Esophagus squamous epithelium (tissue), 5 donors: ENCODE data around the gene EPHA3. TPM values are rescaled to one million over a fixed set of nuclear protein-coding genes. Genes with fewer than 3 reads are reported as not detected.

Source experiments
- DNase-seq: peaks from one replicate; lab custom pipeline; 2025; lab: John Stamatoyannopoulos, UW
- H3K27ac ChIP-seq, 4 donors: fragments of 200-600 bp; sonication (generic); one replicate each; pipeline ENCODE4 v1.5.1; 2016 to 2019; ENCODE audit warnings: mild to moderate bottlenecking in 1 of 4
- H3K27me3 ChIP-seq, 4 donors: fragments of 200-600 bp; sonication (generic); 1 replicate in 3 of 4; 2 replicates in 1 of 4; pipeline versions ENCODE4 v1.5.1 to v1.6.0; 2017 to 2021; ENCODE audit warnings: antibody characterized with exemption in 1 of 4
- H3K36me3 ChIP-seq, 3 donors: fragments of 200-600 bp; sonication (generic); one replicate each; pipeline ENCODE4 v1.5.1; 2016 to 2019
- H3K4me1 ChIP-seq, 3 donors: fragments of 200-600 bp; sonication (generic); one replicate each; pipeline ENCODE4 v1.5.1; 2017 to 2019
- H3K4me3 ChIP-seq, 4 donors: fragments of 200-600 bp; sonication (generic); 1 replicate in 3 of 4; 2 replicates in 1 of 4; pipeline ENCODE4 v1.5.1; 2016 to 2019; ENCODE audit warnings: mild to moderate bottlenecking in 2 of 4, moderate library complexity in 1 of 4
- H3K9me3 ChIP-seq, 3 donors: fragments of 200-600 bp; sonication (generic); one replicate each; pipeline ENCODE4 v1.5.1; 2016 to 2019
- CTCF ChIP-seq, 6 experiments: fragments of 450-650 bp in 4 of 6; fragments of 200-600 bp in 2 of 6; sonication (generic) in 2 of 6; IDR thresholded peaks; one replicate each; pipeline ENCODE4 v1.5.1; 2016 to 2019; ENCODE audit warnings: antibody characterized with exemption in 6 of 6, mild to moderate bottlenecking in 4 of 6, moderate library complexity in 4 of 6
- POLR2A ChIP-seq, 4 donors: fragments of 450-650 bp; IDR thresholded peaks; one replicate each; pipeline ENCODE4 v1.6.1; 2017; ENCODE audit warnings: antibody characterized with exemption in 4 of 4, mild to moderate bottlenecking in 4 of 4, moderate library complexity in 3 of 4
- WGBS, 2 donors: methylation state at CpG; one replicate each; pipeline ENCODE4 v1.1.5; 2018; 5-methylcytosine and 5-hydroxymethylcytosine counted together
- intact Hi-C: fragments of 100-400 bp; cut with DNase I; formaldehyde crosslinking; loops from one replicate; pipeline ENCODE4 v1.15.0; 2022
- total RNA-seq, 4 donors: library from RNA; depleted of rRNA; stranded (reverse); fragments of >200 nt; gene quantifications; one replicate each; pipeline ENCODE4 v1.1.0, GENCODE V29; 2016
- donor health status: DM: yes; HTN: yes; CAD: no.

EPHA3 gene
- total RNA-seq, 4 donors from 2014 or later: 0.38 to 3.6 (median 1.4) TPM

DNA sequence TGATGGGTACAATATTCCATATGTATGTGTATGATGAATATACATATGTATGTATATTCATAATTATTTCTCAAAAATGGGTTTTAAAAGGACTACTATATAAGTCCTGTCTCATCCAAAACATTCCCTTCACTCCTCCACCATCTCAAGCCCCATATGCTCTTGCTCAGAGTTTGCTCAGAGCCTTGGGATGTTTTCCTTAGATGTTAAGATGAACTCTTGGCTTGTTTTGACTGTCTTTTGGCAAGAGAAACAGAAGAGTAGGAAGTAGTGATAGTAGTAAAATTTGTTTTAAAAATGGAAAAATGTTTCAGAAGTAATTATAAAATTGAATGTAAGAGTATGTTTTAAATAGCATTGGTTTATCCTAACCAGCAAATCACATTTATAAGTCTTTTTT is 6.2 kb upstream of the EPHA3 start:
- no peak overlapping the region for H3K27ac ChIP-seq
- H3K4me3 ChIP-seq: no peak overlapping the region
- TF ChIP-seq CTCF (IDR thresholded peaks at IDR 0.05) (no peak), POLR2A (IDR thresholded peaks at IDR 0.05) (no peak)
- intact Hi-C loops: no loop called here
- no peak for DNase-seq
- H3K36me3 ChIP-seq: no peaks in the 10 kb centered on the region
- no peaks in the 10 kb centered on the region for H3K4me1 ChIP-seq
- H3K27me3 ChIP-seq: peaks cover 0 to 16% (median 0%) of the 10 kb centered on the region in 4 donors
- H3K9me3 ChIP-seq: no peaks in the 10 kb centered on the region

- intact Hi-C loops: no loop called here
- H3K27ac ChIP-seq: no peak overlapping the region
- no peaks in the 10 kb centered on the region for H3K9me3 ChIP-seq
- no peaks in the 10 kb centered on the region for H3K36me3 ChIP-seq
- no peak for DNase-seq
- H3K4me3 ChIP-seq: no peak overlapping the region
- 76 to 95% methylated on average over 1 of the region's 1 CpG for WGBS, 2 donors
- no peak for TF ChIP-seq CTCF (IDR thresholded peaks at IDR 0.05)
- no peak for TF ChIP-seq POLR2A (IDR thresholded peaks at IDR 0.05)
- peaks cover 0 to 2% (median 0%) of the 10 kb centered on the region in 3 donors for H3K4me1 ChIP-seq
- H3K27me3 ChIP-seq: peaks cover 0 to 23% (median 0%) of the 10 kb centered on the region in 4 donors
These were observed 5.5 kb upstream of the EPHA3 start for GRCh38 chr3:89101921-89102320.

DNA sequence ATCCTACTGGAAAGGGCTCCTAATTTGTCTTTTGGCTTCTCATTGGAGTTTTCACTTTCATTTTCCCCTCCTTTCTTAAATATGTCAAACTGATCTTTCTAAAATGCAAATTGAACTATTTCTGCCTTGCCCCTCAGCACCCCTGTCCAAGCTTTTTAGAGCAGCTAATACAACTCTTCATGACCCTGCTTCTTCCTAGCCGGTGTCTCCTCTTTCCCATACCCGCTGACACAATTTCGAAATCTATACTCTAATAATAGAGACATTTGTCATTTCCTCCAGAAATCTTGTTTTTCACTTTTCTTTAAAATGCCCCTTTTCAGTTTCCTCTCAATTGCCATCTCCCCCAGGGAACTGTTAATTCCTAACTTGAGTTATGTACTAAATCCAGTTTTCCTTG is 2.9 kb upstream of the EPHA3 start:
- H3K36me3 ChIP-seq: no peaks in the 10 kb centered on the region
- no peak for TF ChIP-seq CTCF (IDR thresholded peaks at IDR 0.05)
- no peak for TF ChIP-seq POLR2A (IDR thresholded peaks at IDR 0.05)
- H3K4me1 ChIP-seq: peaks cover 3 to 15% (median 3%) of the 10 kb centered on the region in 3 donors
- H3K27ac ChIP-seq: peak overlapping the region in 1 of 4 donors; percentile 6
- intact Hi-C loops: no loop called here
- H3K27me3 ChIP-seq: peaks cover 0 to 43% (median 0%) of the 10 kb centered on the region in 4 donors
- no peak overlapping the region for H3K4me3 ChIP-seq
- no peaks in the 10 kb centered on the region for H3K9me3 ChIP-seq
- DNase-seq: no peak
- WGBS, 2 donors: 49 to 70% methylated on average over 3 of the region's 3 CpGs

DNA sequence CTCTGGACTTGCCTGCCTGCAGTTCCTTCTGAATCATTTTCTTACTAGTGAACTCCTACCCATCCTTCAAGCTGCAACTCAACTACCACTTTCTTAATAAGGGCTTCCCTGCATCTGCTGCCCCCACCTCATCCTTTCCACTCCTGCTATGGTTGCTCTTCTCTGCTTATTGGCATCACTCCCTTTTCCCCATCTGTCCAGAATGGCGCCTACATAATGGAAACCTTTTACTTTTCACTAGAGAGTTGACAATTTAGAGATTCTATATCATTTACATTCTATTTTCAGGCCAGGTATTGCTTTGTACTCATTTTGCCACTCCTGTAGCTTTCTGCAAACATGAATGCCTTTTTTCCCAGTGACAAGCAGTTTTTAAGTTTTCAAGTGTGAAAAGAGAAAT is 1.9 kb upstream of the EPHA3 start:
- peaks cover 3 to 15% (median 3%) of the 10 kb centered on the region in 3 donors for H3K4me1 ChIP-seq
- no peaks in the 10 kb centered on the region for H3K36me3 ChIP-seq
- no peaks in the 10 kb centered on the region for H3K9me3 ChIP-seq
- peaks cover 0 to 43% (median 0%) of the 10 kb centered on the region in 4 donors for H3K27me3 ChIP-seq
- no peak overlapping the region for H3K4me3 ChIP-seq
- 76 to 80% methylated on average over 1 of the region's 1 CpG for WGBS, 2 donors
- intact Hi-C loops: no loop called here
- no peak for TF ChIP-seq CTCF (IDR thresholded peaks at IDR 0.05)
- TF ChIP-seq POLR2A (IDR thresholded peaks at IDR 0.05): no peak
- no peak overlapping the region for H3K27ac ChIP-seq
- no peak for DNase-seq

DNA sequence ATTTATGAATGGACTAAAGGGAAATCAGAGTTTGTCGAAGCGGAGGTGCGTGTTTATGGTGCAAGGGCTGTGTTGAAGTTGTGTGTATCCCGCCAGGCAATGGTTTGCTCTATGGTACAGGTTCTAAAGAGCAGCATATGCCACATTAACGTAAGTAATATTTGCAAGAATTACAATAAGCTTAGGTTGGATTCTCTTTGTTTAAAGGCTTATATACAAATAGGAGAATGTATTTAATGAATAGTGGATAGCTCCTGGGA is 800 bp downstream of the EPHA3 start:
- no peak overlapping the region for H3K27ac ChIP-seq
- H3K4me3 ChIP-seq: peak overlapping the region; percentile 16 to 62 (median 46)
- no peaks in the 10 kb centered on the region for H3K9me3 ChIP-seq
- intact Hi-C loops: no loop called here
- TF ChIP-seq CTCF (IDR thresholded peaks at IDR 0.05): no peak
- TF ChIP-seq POLR2A (IDR thresholded peaks at IDR 0.05): no peak
- H3K27me3 ChIP-seq: peaks cover 0 to 52% (median 0%) of the 10 kb centered on the region in 4 donors
- DNase-seq: no peak
- peaks cover 3 to 15% (median 3%) of the 10 kb centered on the region in 3 donors for H3K4me1 ChIP-seq
- H3K36me3 ChIP-seq: no peaks in the 10 kb centered on the region
- WGBS, 2 donors: 43 to 52% methylated on average over 5 of the region's 5 CpGs
